Natural killer cell (primary cell): Measurements from ENCODE around the gene DAPK2. TPM values are rescaled to one million over a fixed set of nuclear protein-coding genes. Genes with fewer than 3 reads are reported as not detected.

Source experiments
- ATAC-seq, 3 donors: fragments of 150-1000 bp in 2 of 3; fragments of 200-7000 bp in 1 of 3; cut with Tn5 transposase; 1 replicate in 1 of 3; 2 replicates in 2 of 3; pipeline ENCODE4 v1.10.0; 2021; ENCODE audit warnings: mild to moderate bottlenecking in 2 of 3, moderate library complexity in 2 of 3
- DNase-seq, 2 donors: peaks; one replicate each; pipeline versions ENCODE4 v3.0.0 to v3.0.0-alpha.2; 2013 to 2021; ENCODE audit warnings: mixed read lengths in 1 of 2
- H3K27ac ChIP-seq: one replicate; pipeline ENCODE4 v1.5.1; 2013; ENCODE audit warnings: mild to moderate bottlenecking, low read length
- H3K27me3 ChIP-seq: one replicate; pipeline ENCODE4 v1.6.1; 2013; ENCODE audit warnings: low read length; ENCODE audit not compliant: control insufficient read depth, insufficient read depth
- H3K36me3 ChIP-seq: one replicate; pipeline ENCODE4 v1.6.1; 2013; ENCODE audit warnings: low read length; ENCODE audit not compliant: control insufficient read depth, insufficient read depth
- H3K4me1 ChIP-seq: one replicate; pipeline ENCODE4 v1.6.1; 2013; ENCODE audit warnings: low read length; ENCODE audit not compliant: control insufficient read depth, insufficient read depth
- H3K4me3 ChIP-seq: one replicate; pipeline ENCODE4 v1.5.1; 2013; ENCODE audit warnings: low read length
- H3K9me3 ChIP-seq: one replicate; pipeline ENCODE4 v1.6.1; 2013; ENCODE audit warnings: low read length; ENCODE audit not compliant: control insufficient read depth, insufficient read depth
- H3K27ac Mint-ChIP-seq, 2 donors: one replicate each; pipeline ENCODE4 v1.8.0; 2022; ENCODE audit warnings: mild to moderate bottlenecking in 2 of 2, mixed read lengths in 2 of 2, moderate library complexity in 1 of 2
- H3K27me3 Mint-ChIP-seq, 2 donors: one replicate each; pipeline ENCODE4 v1.8.0; 2022; ENCODE audit warnings: low read depth in 2 of 2, mixed read lengths in 2 of 2
- H3K36me3 Mint-ChIP-seq: one replicate; pipeline ENCODE4 v1.8.0; 2022; ENCODE audit warnings: mixed read lengths
- H3K4me1 Mint-ChIP-seq, 2 donors: one replicate each; pipeline ENCODE4 v1.8.0; 2022; ENCODE audit warnings: mixed read lengths in 2 of 2
- H3K4me3 Mint-ChIP-seq: one replicate; pipeline ENCODE4 v1.8.0; 2022; ENCODE audit warnings: mild to moderate bottlenecking, moderate library complexity, mixed read lengths
- H3K9me3 Mint-ChIP-seq, 2 donors: one replicate each; pipeline ENCODE4 v1.8.0; 2022; ENCODE audit warnings: mixed read lengths in 2 of 2
- CTCF ChIP-seq: fragments of 200-600 bp; IDR thresholded peaks from one replicate; pipeline ENCODE4 v1.8.0; 2022; ENCODE audit warnings: antibody characterized with exemption
- WGBS: methylation state at CpG from one replicate; pipeline ENCODE4 v1.1.7; 2013; ENCODE audit warnings: missing lambda C conversion rate; ENCODE audit not compliant: insufficient coverage; 5-methylcytosine and 5-hydroxymethylcytosine counted together
- intact Hi-C: fragments of 100-400 bp; cut with micrococcal nuclease; formaldehyde crosslinking; loops from one replicate; pipeline ENCODE4 v1.14.2; 2022
- total RNA-seq, 4 donors: library from RNA; stranded (reverse); fragments of 120-200 nt in 1 of 4; gene quantifications; one replicate each; pipeline versions ENCODE4 v1.2.3 to v1.2.4, GENCODE V29; 2013 to 2022

Gene DAPK2
- total RNA-seq, 3 donors from 2014 or later (not counting 1 experiment from before 2014, with no cell fraction given), result 3.7 to 25.3 (median 6.0) TPM

- Mint-ChIP-seq H3K27me3 (no peaks in the 10 kb centered on the region), H3K4me3 (no peak overlapping the region), H3K27ac (peak overlapping the region; percentile 95), H3K36me3 (no peaks in the 10 kb centered on the region), H3K9me3 (no peaks in the 10 kb centered on the region), H3K4me1 (peaks cover 49 to 58% of the 10 kb centered on the region in 2 donors)
- Histone ChIP-seq H3K27ac (peak overlapping the region; percentile 77), H3K36me3 (no peaks in the 10 kb centered on the region), H3K4me3 (no peak overlapping the region), H3K9me3 (no peaks in the 10 kb centered on the region), H3K27me3 (no peaks in the 10 kb centered on the region), H3K4me1 (peaks cover 48% of the 10 kb centered on the region)
- ATAC-seq (peak in 1 of 3 donors; percentile 23), DNase-seq (no peak)
- 64% methylated on average over 7 of the region's 7 CpGs for WGBS
- intact Hi-C loops, result no loop called here
- no peak for TF ChIP-seq CTCF
Observed at GRCh38 chr15:63905131-63905530, 141.2 kb downstream of the DAPK2 start.

- no peaks in the 10 kb centered on the region for H3K27me3 ChIP-seq
- no peaks in the 10 kb centered on the region for H3K36me3 ChIP-seq
- no peak for DNase-seq
- intact Hi-C loops, result no loop called here
- no peaks in the 10 kb centered on the region for H3K27me3 Mint-ChIP-seq
- H3K27ac Mint-ChIP-seq, result peak overlapping the region in 1 of 2 donors; percentile 95
- H3K36me3 Mint-ChIP-seq, result no peaks in the 10 kb centered on the region
- TF ChIP-seq CTCF, result no peak
- H3K4me1 Mint-ChIP-seq, result peaks cover 60 to 63% of the 10 kb centered on the region in 2 donors
- WGBS, result 100% methylated on average over 4 of the region's 4 CpGs
- no peaks in the 10 kb centered on the region for H3K9me3 Mint-ChIP-seq
- no peak for ATAC-seq
- no peak overlapping the region for H3K4me3 ChIP-seq
- no peak overlapping the region for H3K4me3 Mint-ChIP-seq
- H3K9me3 ChIP-seq, result no peaks in the 10 kb centered on the region
- H3K27ac ChIP-seq, result no peak overlapping the region
- peaks cover 59% of the 10 kb centered on the region for H3K4me1 ChIP-seq
Observed at GRCh38 chr15:63904042-63904441, 142.2 kb downstream of the DAPK2 start.

DNA sequence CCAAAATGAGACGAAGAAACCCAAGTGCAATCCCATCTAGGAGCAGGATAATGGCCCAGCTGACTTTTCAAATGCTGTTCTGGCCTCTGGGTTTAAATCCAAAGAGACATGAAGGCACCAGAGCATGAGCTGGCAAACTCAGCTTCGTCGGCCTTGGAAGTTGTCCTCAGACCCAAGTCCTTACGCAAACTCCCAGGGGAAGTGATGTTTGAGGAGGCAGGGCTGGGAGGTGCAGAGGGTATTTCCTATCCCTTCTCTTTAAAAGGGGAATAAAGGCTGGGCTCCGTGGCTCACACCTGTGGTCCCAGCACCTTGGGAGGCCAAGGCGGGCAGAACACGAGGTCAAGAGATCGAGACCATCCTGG, 143.6 kb downstream of the DAPK2 start:
- no peaks in the 10 kb centered on the region for H3K27me3 Mint-ChIP-seq
- Histone ChIP-seq H3K36me3 (no peaks in the 10 kb centered on the region), H3K4me1 (peaks cover 59% of the 10 kb centered on the region), H3K4me3 (no peak overlapping the region), H3K9me3 (no peaks in the 10 kb centered on the region), H3K27ac (no peak overlapping the region), H3K27me3 (no peaks in the 10 kb centered on the region)
- H3K4me1 Mint-ChIP-seq, result peaks cover 72 to 74% of the 10 kb centered on the region in 2 donors
- no peaks in the 10 kb centered on the region for H3K9me3 Mint-ChIP-seq
- H3K36me3 Mint-ChIP-seq, result no peaks in the 10 kb centered on the region
- DNase-seq (no peak), ATAC-seq (no peak)
- H3K4me3 Mint-ChIP-seq, result no peak overlapping the region
- TF ChIP-seq CTCF, result no peak
- 89% methylated on average over 8 of the region's 8 CpGs for WGBS
- no peak overlapping the region for H3K27ac Mint-ChIP-seq
- intact Hi-C loops, result no loop called here

GRCh38 chr15:63901912-63902670, 144.2 kb downstream of the DAPK2 start:
- no peak for TF ChIP-seq CTCF
- ATAC-seq (no peak), DNase-seq (no peak)
- Mint-ChIP-seq H3K4me1 (peaks cover 72 to 74% of the 10 kb centered on the region in 2 donors), H3K27me3 (no peaks in the 10 kb centered on the region), H3K27ac (no peak overlapping the region), H3K36me3 (no peaks in the 10 kb centered on the region), H3K9me3 (no peaks in the 10 kb centered on the region), H3K4me3 (no peak overlapping the region)
- H3K36me3 ChIP-seq, result no peaks in the 10 kb centered on the region
- intact Hi-C loops, result no loop called here
- 84% methylated on average over 3 of the region's 3 CpGs for WGBS
- peaks cover 59% of the 10 kb centered on the region for H3K4me1 ChIP-seq
- no peaks in the 10 kb centered on the region for H3K27me3 ChIP-seq
- H3K4me3 ChIP-seq, result no peak overlapping the region
- H3K27ac ChIP-seq, result no peak overlapping the region
- no peaks in the 10 kb centered on the region for H3K9me3 ChIP-seq
